ENCODE data around the gene CFAP126.
"Not testable (repeated sequence)": the region's sequence is repeated elsewhere in the genome, so short reads cannot be mapped to it uniquely, and the experiment has no call there.

CFAP126 gene

GRCh38 chr1:161398900-161399256 lies 31.2 kb upstream of the CFAP126 start:
- peak overlapping the region; percentile 87 for H3K4me2 ChIP-seq (ENCODE audit: low read length)
- TF ChIP-seq CTCF (IDR thresholded peaks at IDR 0.05; ENCODE audit: low read length) (no peak), EZH2 (IDR thresholded peaks at IDR 0.05; ENCODE audit: borderline replicate concordance, low read length) (no peak)
- H3K4me3 ChIP-seq (ENCODE audit: low read depth, low read length, poor library complexity, severe bottlenecking), result peak overlapping the region; percentile 84
- H3K79me2 ChIP-seq (ENCODE audit: insufficient read depth, low read length), result no peaks in the 10 kb centered on the region
- H2AFZ ChIP-seq (ENCODE audit: low read length), result peak overlapping the region; percentile 47
- H3K9ac ChIP-seq (ENCODE audit: low read length), result peak overlapping the region; percentile 92
- H3K9me2 ChIP-seq (ENCODE audit: low read depth, low read length), result no peaks in the 10 kb centered on the region
- H3K9me3 ChIP-seq (ENCODE audit: low read length), result peaks cover 2% of the 10 kb centered on the region; the same call in 1 of the 2 replicates
- peaks cover 1% of the 10 kb centered on the region; the same call in 1 of the 2 replicates for H3K36me3 ChIP-seq (ENCODE audit: insufficient read depth, low read length)
- no peaks in the 10 kb centered on the region for H4K20me1 ChIP-seq (ENCODE audit: insufficient read depth, low read length)
- no peaks in the 10 kb centered on the region for H3F3A ChIP-seq (ENCODE audit: insufficient read depth, low read length)
- H3K27ac ChIP-seq (ENCODE audit: low read depth, low read length, poor library complexity, severe bottlenecking), result peak overlapping the region; percentile 97
- peaks cover 17% of the 10 kb centered on the region for H3K4me1 ChIP-seq (ENCODE audit: insufficient read depth, low read length, severe bottlenecking)
- no peaks in the 10 kb centered on the region; the same call in 1 of the 2 replicates for H3K27me3 ChIP-seq (ENCODE audit: insufficient read depth, low read length)

- not testable (repeated sequence) for H3K36me3 ChIP-seq (ENCODE audit: insufficient read depth, low read length); H3K4me3 ChIP-seq (ENCODE audit: low read depth, low read length, poor library complexity, severe bottlenecking); H3K9me2 ChIP-seq (ENCODE audit: low read depth, low read length); H3K9me3 ChIP-seq (ENCODE audit: low read length); H3K79me2 ChIP-seq (ENCODE audit: insufficient read depth, low read length); H3K27ac ChIP-seq (ENCODE audit: low read depth, low read length, poor library complexity, severe bottlenecking); H3K4me2 ChIP-seq (ENCODE audit: low read length); H3F3A ChIP-seq (ENCODE audit: insufficient read depth, low read length); H4K20me1 ChIP-seq (ENCODE audit: insufficient read depth, low read length); H3K27me3 ChIP-seq (ENCODE audit: insufficient read depth, low read length); H3K9ac ChIP-seq (ENCODE audit: low read length); H2AFZ ChIP-seq (ENCODE audit: low read length)
- peaks cover 17% of the 10 kb centered on the region for H3K4me1 ChIP-seq (ENCODE audit: insufficient read depth, low read length, severe bottlenecking)
Measured at GRCh38 chr1:161397038-161397437, 29.4 kb upstream of the CFAP126 start.

- no peaks in the 10 kb centered on the region for H3K9me2 ChIP-seq (ENCODE audit: low read depth, low read length)
- no peaks in the 10 kb centered on the region for H3K9me3 ChIP-seq (ENCODE audit: low read length)
- no peak overlapping the region for H3K4me2 ChIP-seq (ENCODE audit: low read length)
- no peak overlapping the region for H3K9ac ChIP-seq (ENCODE audit: low read length)
- no peaks in the 10 kb centered on the region for H4K20me1 ChIP-seq (ENCODE audit: insufficient read depth, low read length)
- no peak overlapping the region for H2AFZ ChIP-seq (ENCODE audit: low read length)
- no peaks in the 10 kb centered on the region for H3K27me3 ChIP-seq (ENCODE audit: insufficient read depth, low read length)
- TF ChIP-seq EZH2 (IDR thresholded peaks at IDR 0.05; ENCODE audit: borderline replicate concordance, low read length) (no peak), CTCF (IDR thresholded peaks at IDR 0.05; ENCODE audit: low read length) (no peak)
- H3K36me3 ChIP-seq (ENCODE audit: insufficient read depth, low read length), result no peaks in the 10 kb centered on the region
- no peaks in the 10 kb centered on the region for H3K79me2 ChIP-seq (ENCODE audit: insufficient read depth, low read length)
- no peak overlapping the region for H3K27ac ChIP-seq (ENCODE audit: low read depth, low read length, poor library complexity, severe bottlenecking)
- H3K4me1 ChIP-seq (ENCODE audit: insufficient read depth, low read length, severe bottlenecking), result peaks cover 18% of the 10 kb centered on the region
- no peaks in the 10 kb centered on the region for H3F3A ChIP-seq (ENCODE audit: insufficient read depth, low read length)
- H3K4me3 ChIP-seq (ENCODE audit: low read depth, low read length, poor library complexity, severe bottlenecking), result no peak overlapping the region
Measured at GRCh38 chr1:161393151-161393550, 25.5 kb upstream of the CFAP126 start.

GRCh38 chr1:161391611-161392010 lies 23.9 kb upstream of the CFAP126 start:
- no peaks in the 10 kb centered on the region for H3F3A ChIP-seq (ENCODE audit: insufficient read depth, low read length)
- no peaks in the 10 kb centered on the region for H3K36me3 ChIP-seq (ENCODE audit: insufficient read depth, low read length)
- no peaks in the 10 kb centered on the region for H3K27me3 ChIP-seq (ENCODE audit: insufficient read depth, low read length)
- H3K79me2 ChIP-seq (ENCODE audit: insufficient read depth, low read length), result no peaks in the 10 kb centered on the region
- H3K9me2 ChIP-seq (ENCODE audit: low read depth, low read length), result no peaks in the 10 kb centered on the region
- TF ChIP-seq CTCF (IDR thresholded peaks at IDR 0.05; ENCODE audit: low read length) (no peak), EZH2 (IDR thresholded peaks at IDR 0.05; ENCODE audit: borderline replicate concordance, low read length) (no peak)
- peaks cover 18% of the 10 kb centered on the region for H3K4me1 ChIP-seq (ENCODE audit: insufficient read depth, low read length, severe bottlenecking)
- no peak overlapping the region for H3K4me2 ChIP-seq (ENCODE audit: low read length)
- H4K20me1 ChIP-seq (ENCODE audit: insufficient read depth, low read length), result no peaks in the 10 kb centered on the region
- H2AFZ ChIP-seq (ENCODE audit: low read length), result no peak overlapping the region
- no peaks in the 10 kb centered on the region for H3K9me3 ChIP-seq (ENCODE audit: low read length)
- H3K4me3 ChIP-seq (ENCODE audit: low read depth, low read length, poor library complexity, severe bottlenecking), result no peak overlapping the region
- H3K9ac ChIP-seq (ENCODE audit: low read length), result no peak overlapping the region
- no peak overlapping the region for H3K27ac ChIP-seq (ENCODE audit: low read depth, low read length, poor library complexity, severe bottlenecking)

- H3K27me3 ChIP-seq (ENCODE audit: insufficient read depth, low read length); H3K79me2 ChIP-seq (ENCODE audit: insufficient read depth, low read length); H3F3A ChIP-seq (ENCODE audit: insufficient read depth, low read length); H3K9me2 ChIP-seq (ENCODE audit: low read depth, low read length); H3K27ac ChIP-seq (ENCODE audit: low read depth, low read length, poor library complexity, severe bottlenecking); H3K36me3 ChIP-seq (ENCODE audit: insufficient read depth, low read length); H4K20me1 ChIP-seq (ENCODE audit: insufficient read depth, low read length); H3K4me3 ChIP-seq (ENCODE audit: low read depth, low read length, poor library complexity, severe bottlenecking); H2AFZ ChIP-seq (ENCODE audit: low read length); H3K9me3 ChIP-seq (ENCODE audit: low read length); H3K9ac ChIP-seq (ENCODE audit: low read length): not testable (repeated sequence)
- Histone ChIP-seq H3K4me2 (ENCODE audit: low read length) (peak overlapping the region; percentile 72; the same call in 1 of the 2 replicates), H3K4me1 (ENCODE audit: insufficient read depth, low read length, severe bottlenecking) (peaks cover 18% of the 10 kb centered on the region)
Measured at GRCh38 chr1:161391136-161391535, 23.5 kb upstream of the CFAP126 start.

Data from OCI-LY1 (cell line).